H7 (cell line): ENCODE results near the gene EEFSEC. TPM values are rescaled to one million over a fixed set of nuclear protein-coding genes. Genes with fewer than 3 reads are reported as not detected.

Source experiments
- DNase-seq: peaks from one replicate; pipeline ENCODE4 v3.0.0; 2012
- H3K27me3 ChIP-seq: 2 replicates; pipeline ENCODE4 v1.6.0; 2011; ENCODE audit warnings: mild to moderate bottlenecking, low read length; ENCODE audit not compliant: control insufficient read depth, insufficient read depth
- H3K36me3 ChIP-seq: replicated peaks from 2 replicates; pipeline ENCODE4 v1.5.1; 2011; ENCODE audit warnings: low read length; ENCODE audit not compliant: control insufficient read depth, insufficient read depth
- H3K4me3 ChIP-seq: 2 replicates; pipeline ENCODE4 v1.5.1; 2011; ENCODE audit warnings: low read depth, mild to moderate bottlenecking, control low read depth, low read length, moderate library complexity; ENCODE audit not compliant: insufficient read depth
- total RNA-seq: library from RNA; depleted of rRNA; stranded (reverse); fragments of >200 nt; shearing (Covaris generic); gene quantifications from 2 replicates; pipeline ENCODE4 v1.2.3, GENCODE V29; 2014

The EEFSEC gene
- total RNA-seq, 1 experiment from 2014 or later = 7.4 TPM

GRCh38 chr3:128168836-128169235 lies 15.6 kb downstream of the EEFSEC start:
- Histone ChIP-seq H3K27me3 (no peaks in the 10 kb centered on the region), H3K4me3 (no peak overlapping the region), H3K36me3 (no peaks in the 10 kb centered on the region)
- no peak for DNase-seq

DNA sequence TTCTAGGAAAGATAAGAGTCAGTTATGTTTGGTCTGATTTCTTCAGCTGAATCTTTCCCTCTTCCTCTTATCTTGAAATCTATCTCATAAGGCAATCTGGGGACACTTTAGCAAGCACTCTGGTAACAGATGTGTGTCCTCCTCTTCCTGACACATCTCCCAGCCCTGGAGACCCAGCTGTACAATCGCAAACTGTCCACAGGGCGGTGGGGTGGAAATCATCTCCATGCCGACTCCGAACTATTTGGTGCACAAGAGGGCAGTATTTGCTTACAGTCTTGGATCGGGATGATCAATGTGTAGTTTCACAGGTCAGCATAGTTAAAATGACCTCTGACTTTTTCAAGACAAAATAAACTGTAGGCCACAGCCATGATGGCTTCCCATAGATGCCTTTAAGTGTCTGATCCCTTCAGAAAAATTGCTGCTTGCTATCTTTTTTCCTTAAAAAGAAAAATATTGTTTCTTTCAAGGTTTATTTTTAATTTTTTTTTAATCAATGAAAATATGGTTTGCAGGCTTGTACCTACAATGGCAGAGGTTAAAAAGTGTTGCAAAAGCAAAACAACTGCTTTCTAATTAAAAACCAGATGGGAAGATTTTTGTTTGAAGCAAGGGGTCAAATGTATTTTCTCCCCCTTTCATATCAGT lies 17.7 kb downstream of the EEFSEC start:
- Histone ChIP-seq H3K27me3 (no peaks in the 10 kb centered on the region), H3K36me3 (no peaks in the 10 kb centered on the region), H3K4me3 (no peak overlapping the region)
- DNase-seq = peak; percentile 55

DNA sequence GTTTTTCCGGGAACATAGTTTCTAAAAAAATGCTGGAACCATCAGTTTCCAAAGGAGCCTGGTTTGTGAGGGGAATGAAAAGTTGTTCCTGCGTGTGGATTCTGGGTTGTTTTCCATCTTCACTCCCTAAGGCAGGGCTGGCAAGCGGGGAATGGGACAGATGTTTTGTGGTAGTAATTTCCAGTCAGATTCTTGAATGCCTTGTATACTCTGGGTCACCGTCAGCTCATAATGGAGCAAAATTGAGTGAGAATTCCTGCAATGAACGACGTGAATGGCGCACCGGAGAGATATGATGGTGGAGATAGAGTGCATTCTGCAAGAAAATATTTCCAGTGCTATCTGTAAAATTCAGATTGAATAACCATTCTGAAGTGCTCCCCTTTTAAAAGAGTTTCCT lies 19.9 kb downstream of the EEFSEC start:
- no peak for DNase-seq
- Histone ChIP-seq H3K36me3 (no peaks in the 10 kb centered on the region), H3K4me3 (no peak overlapping the region), H3K27me3 (no peaks in the 10 kb centered on the region)

GRCh38 chr3:128173849-128174248 lies 20.6 kb downstream of the EEFSEC start:
- H3K4me3 ChIP-seq = no peak overlapping the region
- no peaks in the 10 kb centered on the region for H3K27me3 ChIP-seq
- no peaks in the 10 kb centered on the region for H3K36me3 ChIP-seq
- DNase-seq = peak; percentile 54

- Histone ChIP-seq H3K27me3 (no peaks in the 10 kb centered on the region), H3K4me3 (no peak overlapping the region), H3K36me3 (no peaks in the 10 kb centered on the region)
- DNase-seq = no peak
Observed at GRCh38 chr3:128174675-128175590, 21.7 kb downstream of the EEFSEC start.

- Histone ChIP-seq H3K4me3 (no peak overlapping the region), H3K27me3 (no peaks in the 10 kb centered on the region), H3K36me3 (no peaks in the 10 kb centered on the region)
- DNase-seq = no peak
Observed at GRCh38 chr3:128175768-128176167, 22.5 kb downstream of the EEFSEC start.

- no peak for DNase-seq
- Histone ChIP-seq H3K36me3 (no peaks in the 10 kb centered on the region), H3K4me3 (no peak overlapping the region), H3K27me3 (no peaks in the 10 kb centered on the region)
Observed at GRCh38 chr3:128176276-128176833, 23.1 kb downstream of the EEFSEC start.

GRCh38 chr3:128177865-128178264 lies 24.6 kb downstream of the EEFSEC start:
- H3K27me3 ChIP-seq = no peaks in the 10 kb centered on the region
- DNase-seq = no peak
- no peak overlapping the region for H3K4me3 ChIP-seq
- H3K36me3 ChIP-seq = no peaks in the 10 kb centered on the region

DNA sequence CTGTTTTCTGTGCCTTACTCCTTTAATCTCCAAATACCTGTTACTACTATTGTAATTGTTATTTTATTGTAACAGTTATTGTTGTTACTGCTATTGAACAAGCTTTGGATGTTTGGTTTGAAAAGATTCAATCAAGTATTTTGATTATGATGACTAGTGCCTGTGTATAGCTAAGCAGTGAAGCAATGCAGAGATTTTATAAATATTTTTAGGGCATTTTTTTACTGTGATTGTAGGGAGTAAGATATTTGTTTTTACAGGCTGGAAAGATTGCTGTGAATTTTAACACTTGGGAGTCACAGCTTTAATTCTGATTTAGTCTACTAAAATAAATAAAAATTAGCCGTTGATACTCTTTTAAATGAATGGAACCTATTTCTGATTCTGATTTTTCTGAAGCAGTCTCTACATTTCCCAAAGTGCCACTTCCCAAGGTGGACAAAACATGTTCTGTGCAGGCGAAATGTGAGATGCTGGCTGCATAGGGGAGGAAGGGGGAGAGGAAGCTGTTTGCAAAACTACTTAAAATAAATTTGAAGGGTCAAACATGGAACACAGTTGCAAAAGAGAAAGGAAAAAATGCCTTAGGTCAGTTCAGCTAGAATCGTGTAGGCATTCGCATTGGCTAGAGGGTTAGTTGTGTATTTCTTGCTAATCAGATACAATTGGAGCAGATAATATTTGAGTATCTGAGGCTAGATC lies 25.7 kb downstream of the EEFSEC start:
- H3K4me3 ChIP-seq = no peak overlapping the region
- no peak for DNase-seq
- no peaks in the 10 kb centered on the region for H3K27me3 ChIP-seq
- H3K36me3 ChIP-seq = no peaks in the 10 kb centered on the region

- H3K36me3 ChIP-seq = no peaks in the 10 kb centered on the region
- H3K27me3 ChIP-seq = no peaks in the 10 kb centered on the region
- no peak overlapping the region for H3K4me3 ChIP-seq
- DNase-seq = no peak
Observed at GRCh38 chr3:128179484-128179819, 26.2 kb downstream of the EEFSEC start.

GRCh38 chr3:128180436-128180835 lies 27.2 kb downstream of the EEFSEC start:
- no peak for DNase-seq
- Histone ChIP-seq H3K27me3 (no peaks in the 10 kb centered on the region), H3K4me3 (no peak overlapping the region), H3K36me3 (no peaks in the 10 kb centered on the region)

GRCh38 chr3:128180913-128181312 lies 27.6 kb downstream of the EEFSEC start:
- Histone ChIP-seq H3K36me3 (no peaks in the 10 kb centered on the region), H3K27me3 (no peaks in the 10 kb centered on the region), H3K4me3 (no peak overlapping the region)
- no peak for DNase-seq

- no peaks in the 10 kb centered on the region for H3K36me3 ChIP-seq
- H3K4me3 ChIP-seq = no peak overlapping the region
- no peaks in the 10 kb centered on the region for H3K27me3 ChIP-seq
- DNase-seq = no peak
Observed at GRCh38 chr3:128182656-128183055, 29.4 kb downstream of the EEFSEC start.

DNA sequence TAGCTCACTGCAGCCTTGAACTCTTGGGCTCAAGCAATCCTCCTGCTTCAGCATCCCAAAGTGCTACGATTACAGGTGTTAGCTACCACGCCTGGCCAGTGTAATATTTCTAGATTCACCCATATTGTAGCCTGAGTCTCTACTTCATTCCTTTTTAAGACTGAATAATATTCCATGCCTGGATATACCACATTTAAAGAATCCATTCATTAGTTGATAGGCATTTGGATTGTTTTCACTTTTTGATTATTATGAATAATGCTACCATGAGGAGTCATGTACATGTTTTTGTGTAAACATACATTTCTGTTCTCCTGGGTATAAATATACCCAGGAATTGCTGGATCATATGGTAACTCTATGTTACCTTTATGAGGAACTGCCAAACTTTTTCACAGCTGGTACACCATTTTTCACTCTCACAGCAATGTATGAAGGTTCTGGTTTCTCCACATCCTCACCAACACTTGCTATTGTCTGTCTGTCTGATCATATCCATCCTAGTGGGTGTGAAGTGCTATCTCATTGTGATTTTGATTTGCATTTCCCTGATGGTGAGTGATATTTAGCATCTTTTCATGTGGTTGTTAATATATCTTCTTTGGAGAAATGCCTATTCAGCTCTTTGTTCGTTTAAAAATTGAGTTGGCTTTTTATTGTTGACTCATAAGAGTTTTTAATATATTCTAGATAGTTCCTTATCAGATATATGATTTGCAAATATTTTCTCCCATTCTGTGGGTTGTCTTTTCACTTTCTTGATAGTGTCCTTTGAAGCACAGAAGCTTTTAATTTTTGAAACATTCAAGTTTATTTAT lies 32.6 kb downstream of the EEFSEC start:
- H3K4me3 ChIP-seq = no peak overlapping the region
- H3K27me3 ChIP-seq = no peaks in the 10 kb centered on the region
- no peaks in the 10 kb centered on the region for H3K36me3 ChIP-seq
- no peak for DNase-seq
